Heart left ventricle (tissue), 16 donors: ENCODE measurements around the gene PDE4DIP. TPM values are rescaled to one million over a fixed set of nuclear protein-coding genes. Genes with fewer than 3 reads are reported as not detected.
"Not testable (repeated sequence)": the region's sequence is repeated elsewhere in the genome, so short reads cannot be mapped to it uniquely, and the experiment has no call there.

Source experiments
- ATAC-seq, 4 donors: fragments of 200-7000 bp; cut with Tn5 transposase; one replicate each; pipeline ENCODE4 v1.9.1; 2020 to 2022; ENCODE audit warnings: moderate library complexity in 4 of 4, mild to moderate bottlenecking in 3 of 4, moderate number of reproducible peaks in 1 of 4
- DNase-seq, 5 donors: peaks; one replicate each; pipeline ENCODE4 v3.0.0-alpha.2; 2020
- H3K27ac ChIP-seq, 12 donors: fragments of 200-600 bp; sonication (generic) in 4 of 12; one replicate each; pipeline versions ENCODE4 v1.5.0 to v1.8.0; 2016 to 2022; ENCODE audit warnings: mild to moderate bottlenecking in 2 of 12
- H3K27me3 ChIP-seq, 9 donors: fragments of 200-600 bp; sonication (generic) in 2 of 9; one replicate each; pipeline versions ENCODE4 v1.5.1 to v1.8.0; 2016 to 2022; ENCODE audit warnings: mild to moderate bottlenecking in 3 of 9
- H3K36me3 ChIP-seq, 9 donors: fragments of 200-600 bp; sonication (generic) in 2 of 9; one replicate each; pipeline versions ENCODE4 v1.5.0 to v1.8.0; 2018 to 2022; ENCODE audit warnings: mild to moderate bottlenecking in 2 of 9
- H3K4me1 ChIP-seq, 12 donors: fragments of 200-600 bp; sonication (generic) in 4 of 12; one replicate each; pipeline versions ENCODE4 v1.5.0 to v1.8.0; 2016 to 2022; ENCODE audit warnings: mild to moderate bottlenecking in 3 of 12
- H3K4me3 ChIP-seq, 12 donors: fragments of 200-600 bp; sonication (generic) in 4 of 12; one replicate each; pipeline versions ENCODE4 v1.5.0 to v1.8.0; 2017 to 2022; ENCODE audit warnings: mild to moderate bottlenecking in 9 of 12, moderate library complexity in 4 of 12
- H3K9me3 ChIP-seq, 12 donors: fragments of 200-600 bp; sonication (generic) in 4 of 12; one replicate each; pipeline versions ENCODE4 v1.5.0 to v1.8.0; 2016 to 2022; ENCODE audit warnings: mild to moderate bottlenecking in 1 of 12
- WGBS, 4 donors: extraction: QIAGEN DNeasy Blood & Tissue Kit in 2 of 4; methylation state at CpG; one replicate each; pipeline versions ENCODE4 v1.1.5 to v1.1.7; 2013 to 2018; 5-methylcytosine and 5-hydroxymethylcytosine counted together
- intact Hi-C, 10 donors: fragments of 100-400 bp; cut with DNase I; formaldehyde crosslinking; loops; one replicate each; pipeline versions ENCODE4 v1.11.1 to v1.14.2; 2022
- polyA plus RNA-seq, 2 donors: library from polyadenylated mRNA; stranded (reverse); fragments of 200-250 nt; gene quantifications; one replicate each; pipeline ENCODE4 v1.2.3, GENCODE V29; 2013
- total RNA-seq, 9 donors: library from RNA; depleted of rRNA in 2 of 9; stranded (reverse); fragments of >200 nt in 2 of 9; fragmentation: NEBNext Ultra II Directional in 3 of 9; extraction: Animal tissue kit (Norgen Biotek cat#: 25700) in 3 of 9; gene quantifications; one replicate each; pipeline versions ENCODE4 v1.1.0 to v1.2.4, GENCODE V29; 2016 to 2023
- donor health status: ischemic (EF 13 %, LVEDD 7.1; RV severe dilation, severe dysfunction).
- donor health status: healthy with polysubstance abuse.
- donor health status: DM: no; HTN: yes; CAD: no.
- donor health status: DM: no; HTN: no; CAD: no.
- donor health status: ischemic (EF 25% LVEDD 6.9; RV normal size, moderate dysfunction).
- donor health status: ischemic (EF 25% LVEDD 5.7; RV mildly dilated, moderate dysfunction).
- donor health status: healthy.
- donor health status: DM: yes; HTN: yes; CAD: no.
- donor health status: ischemic (EF 35%, LVEDD 5.7; RV mildly dilated, moderate dysfunction).
- donor health status: nonischemic (EF 11% LVEDD 7.7; RV severe dilation, severe dysfunction).
- donor health status: DM: yes; HTN: yes; CAD: no.
- donor health status: PGD.
- donor health status: ischemic (EF 29% LVEDD 5.4; RV normal size, mild dysfunction).
- donor health status: nonischemic (EF 23%, LVEDD 6.1; RV moderate dilation, normal function).

The PDE4DIP gene
- total and polyA plus RNA-seq, 11 donors = 614 to 2,892 (median 2,218) TPM

GRCh38 chr1:148869634-148869961, 25.4 kb downstream of the PDE4DIP start:
- intact Hi-C loops, H3K27me3 ChIP-seq, H3K4me1 ChIP-seq, H3K4me3 ChIP-seq, H3K27ac ChIP-seq, H3K9me3 ChIP-seq, H3K36me3 ChIP-seq, DNase-seq: not testable (repeated sequence)
- 0 to 14% methylated on average over 1 of the region's 1 CpG; no CpG with 5 or more reads in 2 of the 4 donors for WGBS, 4 donors
- ATAC-seq = peak in 3 of 4 donors; percentile 56 to 74 (median 71)

- H3K4me3 ChIP-seq, H3K36me3 ChIP-seq, intact Hi-C loops, H3K27ac ChIP-seq, H3K27me3 ChIP-seq, H3K9me3 ChIP-seq, DNase-seq, H3K4me1 ChIP-seq: not testable (repeated sequence)
- peak; percentile 76 to 95 (median 92) for ATAC-seq
- 30 to 43% methylated on average over 1 of the region's 5 CpGs; no CpG with 5 or more reads in 2 of the 4 donors for WGBS, 4 donors
Measured at GRCh38 chr1:148874408-148875388, 30.5 kb downstream of the PDE4DIP start.

GRCh38 chr1:148879812-148880416, 35.7 kb downstream of the PDE4DIP start:
- intact Hi-C loops = not testable (repeated sequence)
- peak in 2 of 4 donors; percentile 47 to 51 for ATAC-seq
- WGBS, 4 donors = no CpG with 5 or more reads among the region's 2 CpGs

GRCh38 chr1:148881261-148881660, 37.0 kb downstream of the PDE4DIP start:
- H3K27ac ChIP-seq, H3K27me3 ChIP-seq, H3K4me1 ChIP-seq, H3K36me3 ChIP-seq, H3K4me3 ChIP-seq, intact Hi-C loops, ATAC-seq, H3K9me3 ChIP-seq, DNase-seq: not testable (repeated sequence)
- WGBS, 4 donors = no CpG with 5 or more reads among the region's 1 CpG

More at GRCh38 chr1:148879812-148880416, 35.7 kb downstream of the PDE4DIP start:
- not testable (repeated sequence) for H3K27me3 ChIP-seq, DNase-seq, H3K4me1 ChIP-seq, H3K36me3 ChIP-seq, H3K27ac ChIP-seq, H3K4me3 ChIP-seq, H3K9me3 ChIP-seq

- whole genome bisulfite sequencing, 4 donors = 48 to 68% (median 51%) methylated on average over 2 to 3 of the region's 4 CpGs
- ATAC-seq, H3K9me3 ChIP-seq, DNase-seq, H3K27ac ChIP-seq, H3K27me3 ChIP-seq, H3K36me3 ChIP-seq, H3K4me3 ChIP-seq, intact Hi-C loops, H3K4me1 ChIP-seq: not testable (repeated sequence)
Measured at GRCh38 chr1:148885219-148885618, 41.0 kb downstream of the PDE4DIP start.

- H3K27me3 ChIP-seq, H3K9me3 ChIP-seq, H3K4me1 ChIP-seq, intact Hi-C loops, H3K27ac ChIP-seq, H3K36me3 ChIP-seq, H3K4me3 ChIP-seq, ATAC-seq, DNase-seq: not testable (repeated sequence)
- no CpG with 5 or more reads among the region's 4 CpGs for WGBS, 4 donors
Measured at GRCh38 chr1:148886293-148886692, 42.1 kb downstream of the PDE4DIP start.

- H3K9me3 ChIP-seq, H3K36me3 ChIP-seq, intact Hi-C loops, H3K27me3 ChIP-seq, DNase-seq, H3K4me1 ChIP-seq: not testable (repeated sequence)
- WGBS, 4 donors = no CpG with 5 or more reads among the region's 5 CpGs
- Histone ChIP-seq H3K4me3 (peak overlapping the region in 2 of 12 donors; percentile 18 to 41), H3K27ac (peak overlapping the region in 8 of 12 donors; percentile 50 to 86 (median 63))
- ATAC-seq = peak; percentile 32 to 75 (median 66)
Measured at GRCh38 chr1:148888597-148888996, 44.4 kb downstream of the PDE4DIP start.

GRCh38 chr1:148889267-148890074, 45.2 kb downstream of the PDE4DIP start:
- H3K4me1 ChIP-seq, H3K9me3 ChIP-seq, intact Hi-C loops, H3K36me3 ChIP-seq, H3K27me3 ChIP-seq: not testable (repeated sequence)
- DNase-seq (peak; percentile 4 to 38 (median 22)), ATAC-seq (peak; percentile 85 to 87 (median 86))
- WGBS, 4 donors = 0 to 32% methylated on average over 2 to 10 of the region's 28 CpGs; no CpG with 5 or more reads in 2 of the 4 donors
- peak overlapping the region in 7 of 12 donors; percentile 18 to 50 (median 35) for H3K4me3 ChIP-seq
- H3K27ac ChIP-seq = peak overlapping the region in 8 of 12 donors; percentile 52 to 86 (median 63)

- ATAC-seq = peak; percentile 6 to 28 (median 14)
- DNase-seq, H3K27me3 ChIP-seq, H3K9me3 ChIP-seq, H3K36me3 ChIP-seq, H3K27ac ChIP-seq, H3K4me1 ChIP-seq, H3K4me3 ChIP-seq, intact Hi-C loops: not testable (repeated sequence)
- WGBS, 4 donors = no CpG with 5 or more reads among the region's 4 CpGs
Measured at GRCh38 chr1:148890075-148890568, 45.9 kb downstream of the PDE4DIP start.
